ENCODE data around the gene TUBA1C.
A peak's percentile ranks its signal among the peaks of the same experiment; 100 is the strongest.
"Not testable (repeated sequence)": the region's sequence is repeated elsewhere in the genome, so short reads cannot be mapped to it uniquely, and the experiment has no call there.

Gene TUBA1C

DNA sequence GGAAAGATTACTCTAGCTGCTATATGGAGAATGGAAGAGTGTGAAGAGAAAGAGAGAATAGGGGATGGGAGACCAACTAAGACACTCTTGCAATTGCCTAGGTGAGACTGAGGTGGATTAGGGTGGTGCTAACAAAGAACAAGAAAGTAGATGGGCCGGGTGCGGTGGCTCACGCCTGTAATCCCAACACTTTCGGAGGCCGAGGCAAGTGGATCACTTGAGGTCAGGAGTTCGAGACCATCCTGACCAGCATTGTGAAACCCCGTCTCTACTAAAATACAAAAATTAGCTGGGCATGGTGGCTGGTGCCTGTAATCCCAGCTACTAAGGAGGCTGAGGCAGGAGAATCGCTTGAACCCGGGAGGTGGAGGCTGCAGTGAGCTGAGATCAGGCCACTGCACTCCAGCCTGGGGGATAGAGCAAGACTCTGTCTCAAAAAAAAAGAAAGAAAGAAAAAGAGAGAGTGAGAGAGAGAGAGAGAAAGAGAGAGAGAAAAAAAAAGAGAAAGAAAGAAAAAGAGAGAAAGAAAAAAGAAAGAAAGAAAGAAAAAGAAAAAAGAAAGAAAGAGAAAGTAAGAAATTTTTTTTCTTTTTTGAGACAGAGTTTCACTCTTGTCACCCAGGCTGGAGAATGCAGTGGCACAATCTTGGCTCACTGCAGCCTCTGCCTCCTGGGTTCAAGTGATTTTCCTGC lies 55.7 kb downstream of the TUBA1C start:
- DNase-seq = not testable (repeated sequence)

- no peak for DNase-seq
Observed at GRCh38 chr12:49322367-49322707, 57.5 kb downstream of the TUBA1C start.

GRCh38 chr12:49322708-49323523 lies 58.0 kb downstream of the TUBA1C start, which contains the start of gene TROAP:
TSS of gene TROAP (plus strand) at chr12:49323255. CDS start at chr12:49323609, 354 bp downstream.
- peak; percentile 98 for DNase-seq

DNA sequence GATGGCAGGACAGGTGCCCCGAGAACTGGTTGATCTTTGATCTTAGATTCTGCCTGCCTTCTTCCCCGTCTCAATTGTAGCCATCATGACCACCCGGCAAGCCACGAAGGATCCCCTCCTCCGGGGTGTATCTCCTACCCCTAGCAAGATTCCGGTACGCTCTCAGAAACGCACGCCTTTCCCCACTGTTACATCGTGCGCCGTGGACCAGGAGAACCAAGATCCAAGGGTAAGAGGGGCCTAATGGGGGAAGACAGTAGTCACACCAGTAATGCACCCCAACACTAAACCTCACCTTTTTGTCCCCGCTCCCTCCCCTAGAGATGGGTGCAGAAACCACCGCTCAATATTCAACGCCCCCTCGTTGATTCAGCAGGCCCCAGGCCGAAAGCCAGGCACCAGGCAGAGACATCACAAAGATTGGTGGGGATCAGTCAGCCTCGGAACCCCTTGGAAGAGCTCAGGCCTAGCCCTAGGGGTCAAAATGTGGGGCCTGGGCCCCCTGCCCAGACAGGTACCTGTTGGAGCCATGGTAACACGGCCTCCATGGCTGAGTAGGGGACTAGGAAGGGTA lies 58.7 kb downstream of the TUBA1C start:
- no peak for DNase-seq
